Lower leg skin (tissue), 3 donors: ENCODE results near the gene NOTCH2.

Experiments used
- POLR2A ChIP-seq, 2 donors: fragments of 450-650 bp; IDR thresholded peaks; one replicate each; pipeline ENCODE4 v1.6.1; 2016 to 2017; ENCODE audit warnings: antibody characterized with exemption in 2 of 2, mild to moderate bottlenecking in 1 of 2, moderate library complexity in 1 of 2
- TF ChIP-seq, protein P1 (sequence below), 3 donors: fragments of 450-650 bp; IDR thresholded peaks; one replicate each; pipeline ENCODE4 v1.5.1; 2016; ENCODE audit warnings: antibody characterized with exemption in 3 of 3, mild to moderate bottlenecking in 3 of 3, moderate library complexity in 2 of 3

GRCh38 chr1:119960501-119960900, 109.0 kb downstream of the NOTCH2 start:
- TF ChIP-seq, protein P1, sequence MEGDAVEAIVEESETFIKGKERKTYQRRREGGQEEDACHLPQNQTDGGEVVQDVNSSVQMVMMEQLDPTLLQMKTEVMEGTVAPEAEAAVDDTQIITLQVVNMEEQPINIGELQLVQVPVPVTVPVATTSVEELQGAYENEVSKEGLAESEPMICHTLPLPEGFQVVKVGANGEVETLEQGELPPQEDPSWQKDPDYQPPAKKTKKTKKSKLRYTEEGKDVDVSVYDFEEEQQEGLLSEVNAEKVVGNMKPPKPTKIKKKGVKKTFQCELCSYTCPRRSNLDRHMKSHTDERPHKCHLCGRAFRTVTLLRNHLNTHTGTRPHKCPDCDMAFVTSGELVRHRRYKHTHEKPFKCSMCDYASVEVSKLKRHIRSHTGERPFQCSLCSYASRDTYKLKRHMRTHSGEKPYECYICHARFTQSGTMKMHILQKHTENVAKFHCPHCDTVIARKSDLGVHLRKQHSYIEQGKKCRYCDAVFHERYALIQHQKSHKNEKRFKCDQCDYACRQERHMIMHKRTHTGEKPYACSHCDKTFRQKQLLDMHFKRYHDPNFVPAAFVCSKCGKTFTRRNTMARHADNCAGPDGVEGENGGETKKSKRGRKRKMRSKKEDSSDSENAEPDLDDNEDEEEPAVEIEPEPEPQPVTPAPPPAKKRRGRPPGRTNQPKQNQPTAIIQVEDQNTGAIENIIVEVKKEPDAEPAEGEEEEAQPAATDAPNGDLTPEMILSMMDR (IDR thresholded peaks at IDR 0.05) = no peak
- no peak for TF ChIP-seq POLR2A (IDR thresholded peaks at IDR 0.05)
